ENCODE results near the gene AKAP7.

The AKAP7 gene

DNA sequence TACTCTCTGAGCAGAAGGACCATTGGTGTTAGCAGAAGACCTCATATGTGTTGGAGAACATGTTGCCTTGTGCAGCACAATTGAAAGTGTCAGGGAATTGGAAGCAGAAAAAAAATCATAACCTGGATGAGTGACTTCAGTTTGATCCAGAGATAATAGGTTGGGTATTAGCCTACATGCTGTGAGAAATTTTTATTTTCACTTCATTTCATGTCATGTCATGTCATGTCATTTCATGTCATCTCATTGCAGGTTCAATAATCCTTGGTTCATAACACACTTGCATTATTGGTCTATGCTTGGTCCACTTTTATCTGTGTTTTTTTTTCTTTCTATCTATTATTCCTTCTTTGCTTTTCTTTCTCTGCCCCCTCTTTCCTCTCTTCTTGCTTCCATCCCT is 34.3 kb downstream of the AKAP7 start:
- no peak overlapping the region for H3K4me3 ChIP-seq (ENCODE audit: low read length)
- no peak for DNase-seq (ENCODE audit: low read depth)
- TF ChIP-seq, protein P1, sequence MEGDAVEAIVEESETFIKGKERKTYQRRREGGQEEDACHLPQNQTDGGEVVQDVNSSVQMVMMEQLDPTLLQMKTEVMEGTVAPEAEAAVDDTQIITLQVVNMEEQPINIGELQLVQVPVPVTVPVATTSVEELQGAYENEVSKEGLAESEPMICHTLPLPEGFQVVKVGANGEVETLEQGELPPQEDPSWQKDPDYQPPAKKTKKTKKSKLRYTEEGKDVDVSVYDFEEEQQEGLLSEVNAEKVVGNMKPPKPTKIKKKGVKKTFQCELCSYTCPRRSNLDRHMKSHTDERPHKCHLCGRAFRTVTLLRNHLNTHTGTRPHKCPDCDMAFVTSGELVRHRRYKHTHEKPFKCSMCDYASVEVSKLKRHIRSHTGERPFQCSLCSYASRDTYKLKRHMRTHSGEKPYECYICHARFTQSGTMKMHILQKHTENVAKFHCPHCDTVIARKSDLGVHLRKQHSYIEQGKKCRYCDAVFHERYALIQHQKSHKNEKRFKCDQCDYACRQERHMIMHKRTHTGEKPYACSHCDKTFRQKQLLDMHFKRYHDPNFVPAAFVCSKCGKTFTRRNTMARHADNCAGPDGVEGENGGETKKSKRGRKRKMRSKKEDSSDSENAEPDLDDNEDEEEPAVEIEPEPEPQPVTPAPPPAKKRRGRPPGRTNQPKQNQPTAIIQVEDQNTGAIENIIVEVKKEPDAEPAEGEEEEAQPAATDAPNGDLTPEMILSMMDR (conservative IDR thresholded peaks at IDR 0.05; ENCODE audit: low read depth, low read length) = no peak

DNA sequence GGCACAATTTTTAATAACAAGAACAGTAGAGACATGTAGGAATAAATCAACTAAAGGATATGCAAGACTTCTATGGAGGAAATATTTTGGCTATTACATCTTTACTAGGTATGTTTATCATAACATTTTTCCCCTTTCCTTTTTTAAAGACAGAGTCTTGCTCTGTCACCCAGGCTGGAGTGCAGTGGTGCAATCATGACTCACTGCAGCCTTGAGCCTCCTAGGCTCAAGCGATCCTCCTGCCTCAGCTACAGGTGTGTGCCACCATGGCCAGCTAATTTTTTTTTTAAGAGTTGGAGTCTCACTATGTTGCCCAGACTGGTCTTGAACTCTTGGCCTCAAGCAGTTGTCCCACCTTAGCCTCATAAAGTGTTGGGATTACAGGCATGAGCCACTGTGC is 37.0 kb downstream of the AKAP7 start:
- DNase-seq (ENCODE audit: low read depth) = no peak
- TF ChIP-seq, protein P1 (conservative IDR thresholded peaks at IDR 0.05; ENCODE audit: low read depth, low read length) = no peak
- no peak overlapping the region for H3K4me3 ChIP-seq (ENCODE audit: low read length)

DNA sequence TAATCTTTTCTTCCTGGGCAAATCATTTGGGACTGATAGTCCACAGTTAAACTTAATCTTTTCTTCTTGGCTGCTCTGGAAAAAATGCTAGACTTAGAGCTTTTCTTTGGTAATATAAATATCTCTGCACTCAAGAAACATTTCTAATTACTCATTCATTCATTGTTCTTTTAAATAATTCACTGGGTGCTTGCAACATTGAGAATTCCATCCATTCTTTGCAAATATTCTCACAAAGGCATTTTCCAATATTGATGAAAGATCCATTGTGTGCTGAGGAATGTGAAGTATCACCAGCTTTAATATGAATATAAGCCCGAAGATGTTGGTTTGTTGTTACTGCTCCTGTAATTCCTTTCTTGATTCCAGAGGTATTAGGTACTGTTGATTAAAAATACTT is 38.4 kb downstream of the AKAP7 start:
- peak; percentile 65 for DNase-seq (ENCODE audit: low read depth)
- no peak overlapping the region for H3K4me3 ChIP-seq (ENCODE audit: low read length)
- TF ChIP-seq, protein P1 (conservative IDR thresholded peaks at IDR 0.05; ENCODE audit: low read depth, low read length) = no peak

DNA sequence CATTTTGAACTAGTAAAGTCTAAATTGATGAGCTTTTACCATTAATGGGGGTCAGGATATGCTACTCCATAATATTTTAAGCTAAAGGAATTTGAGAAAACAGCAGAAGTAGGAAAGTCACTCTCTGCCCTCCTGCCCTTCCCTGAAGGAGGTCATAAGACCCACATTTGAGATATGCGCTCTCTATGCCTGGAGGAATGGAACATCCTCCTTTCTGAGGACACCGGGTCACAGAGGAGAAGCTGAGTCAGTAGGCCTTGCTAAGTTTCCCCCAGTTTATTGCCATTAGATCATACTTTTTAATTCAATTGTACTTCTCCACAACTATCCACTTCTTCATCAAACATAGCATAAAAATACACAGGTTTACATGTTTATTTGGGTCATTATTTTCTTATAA is 40.3 kb downstream of the AKAP7 start:
- TF ChIP-seq, protein P1 (conservative IDR thresholded peaks at IDR 0.05; ENCODE audit: low read depth, low read length) = no peak
- no peak for DNase-seq (ENCODE audit: low read depth)
- no peak overlapping the region for H3K4me3 ChIP-seq (ENCODE audit: low read length)

DNA sequence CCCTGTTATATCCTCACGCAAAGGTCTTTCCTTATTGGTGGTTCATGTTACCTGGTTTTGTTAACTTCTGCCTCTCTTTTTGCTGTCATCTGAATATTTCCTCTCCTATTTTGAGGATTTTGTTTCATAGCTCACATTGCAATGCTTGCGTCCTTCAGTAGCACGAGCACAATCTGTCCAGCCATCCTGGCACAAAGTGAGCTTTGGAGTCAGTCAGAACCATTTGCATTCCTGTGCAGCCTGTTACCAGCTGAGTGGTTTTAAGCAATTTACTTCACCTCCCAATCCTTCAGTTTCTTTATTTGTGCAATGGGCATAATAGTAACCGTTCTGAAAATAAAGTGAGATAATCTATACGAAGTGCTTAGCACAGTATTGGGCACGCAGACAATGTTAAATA is 42.7 kb downstream of the AKAP7 start:
- no peak overlapping the region for H3K4me3 ChIP-seq (ENCODE audit: low read length)
- DNase-seq (ENCODE audit: low read depth) = no peak
- TF ChIP-seq, protein P1 (conservative IDR thresholded peaks at IDR 0.05; ENCODE audit: low read depth, low read length) = no peak

DNA sequence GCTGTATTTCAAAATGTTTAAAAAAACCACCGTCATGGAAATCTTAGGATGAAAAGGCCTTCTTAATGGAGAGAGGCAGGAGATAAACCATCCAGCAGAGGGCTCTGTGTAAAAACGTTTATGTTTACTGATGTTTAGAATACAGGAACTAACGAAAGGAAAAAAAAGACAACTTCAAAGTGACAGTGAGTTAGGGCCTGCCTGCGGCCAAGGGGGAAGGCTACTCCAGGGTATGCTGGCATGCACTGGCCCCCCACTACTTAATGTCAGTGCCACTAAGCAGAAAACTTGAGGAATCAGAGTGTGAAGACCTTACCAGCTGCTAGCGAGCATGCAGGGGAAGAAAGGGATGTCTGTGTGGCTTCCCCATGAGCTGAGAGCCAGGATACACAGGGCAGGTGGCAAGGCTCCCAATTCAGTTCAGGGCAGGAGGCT is 47.7 kb downstream of the AKAP7 start:
- DNase-seq (ENCODE audit: low read depth) = no peak
- TF ChIP-seq, protein P1 (conservative IDR thresholded peaks at IDR 0.05; ENCODE audit: low read depth, low read length) = peak; percentile 68

DNA sequence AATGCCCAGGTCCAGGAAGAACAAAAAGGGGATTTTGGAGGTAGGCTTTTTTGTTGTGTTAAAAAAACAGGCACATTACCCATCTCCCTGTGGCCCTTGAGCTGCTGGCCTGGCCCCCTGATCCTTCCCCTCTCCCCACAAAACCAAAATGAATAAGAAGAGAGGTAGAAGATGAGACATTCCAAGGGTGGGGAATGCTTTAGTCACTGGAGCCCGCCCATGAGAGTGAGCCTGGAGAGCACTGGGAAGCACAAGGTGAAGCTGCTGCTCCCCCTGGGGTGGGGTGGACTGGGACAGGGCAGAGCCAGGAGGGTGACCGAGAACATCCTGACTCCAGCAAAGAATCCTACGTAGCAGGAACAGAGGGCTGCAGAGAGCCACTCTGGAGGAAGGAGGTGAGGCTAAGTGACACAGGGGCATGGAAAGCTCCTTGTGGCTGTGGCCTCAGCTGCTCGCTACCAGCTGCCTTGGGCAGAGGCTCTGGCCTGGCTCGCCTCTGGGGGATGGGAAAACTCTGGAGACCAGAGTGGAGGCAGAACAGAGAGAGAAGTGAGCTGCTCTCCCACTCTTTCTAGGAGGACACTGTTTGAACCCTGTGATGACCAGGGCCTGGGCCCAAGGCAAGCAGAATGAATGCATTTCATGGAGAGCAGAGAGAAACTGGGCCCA is 48.3 kb downstream of the AKAP7 start:
- TF ChIP-seq, protein P1 (conservative IDR thresholded peaks at IDR 0.05; ENCODE audit: low read depth, low read length) = no peak
- no peak overlapping the region for H3K4me3 ChIP-seq (ENCODE audit: low read length)
- DNase-seq (ENCODE audit: low read depth) = no peak

More for the DNA sequence above, 47.7 kb downstream of the AKAP7 start:
- no peak overlapping the region for H3K4me3 ChIP-seq (ENCODE audit: low read length)
